ENCODE data around the gene PRDM10.

PRDM10 gene

GRCh38 chr11:129989149-129989813, 13.4 kb downstream of the PRDM10 start:
- H4K91ac ChIP-seq (ENCODE audit: low read length): no peak overlapping the region
- no peak overlapping the region for H4K8ac ChIP-seq (ENCODE audit: low read length)
- H3K36me3 ChIP-seq (ENCODE audit: control insufficient read depth in 1 of 2, insufficient read depth in 2 of 2, low read depth in 1 of 2, low read length in 2 of 2): peaks cover 4 to 6% of the 10 kb centered on the region in 2 experiments
- no peak overlapping the region for H3K18ac ChIP-seq (ENCODE audit: low read depth in 1 of 2, low read length in 2 of 2)
- no peaks in the 10 kb centered on the region for H3K27me3 ChIP-seq (ENCODE audit: control insufficient read depth in 1 of 2, insufficient read depth in 1 of 2, low read length in 2 of 2)
- H2BK15ac ChIP-seq (ENCODE audit: low read depth, poor library complexity, severe bottlenecking): no peak overlapping the region
- H3K9ac ChIP-seq (ENCODE audit: low read length): no peak overlapping the region
- peaks cover 2% of the 10 kb centered on the region for H3K4me1 ChIP-seq (ENCODE audit: control insufficient read depth, insufficient read depth, low read depth, low read length)
- H2BK5ac ChIP-seq (ENCODE audit: low read depth, low read length, poor library complexity, severe bottlenecking): no peak overlapping the region
- H3K4me3 ChIP-seq (ENCODE audit: insufficient read depth in 1 of 2, low read depth in 1 of 2, low read length in 2 of 2): no peak overlapping the region
- no peak overlapping the region for H2BK12ac ChIP-seq (ENCODE audit: low read length in 2 of 2)
- H3K79me1 ChIP-seq (replicated peaks; ENCODE audit: low read length, poor library complexity, severe bottlenecking): peaks cover 22% of the 10 kb centered on the region
- H2BK120ac ChIP-seq (ENCODE audit: low read depth, low read length): no peak overlapping the region
- no peak overlapping the region for H2AK5ac ChIP-seq (ENCODE audit: low read length, severe bottlenecking)
- H2AFZ ChIP-seq (ENCODE audit: low read depth, low read length): no peak overlapping the region
- 90% methylated on average over 3 of the region's 3 CpGs for WGBS
- DNase-seq: no peak
- no peak overlapping the region for H3K4me2 ChIP-seq (ENCODE audit: low read length, poor library complexity, severe bottlenecking)
- no peak overlapping the region for H3K14ac ChIP-seq (ENCODE audit: low read length in 2 of 2)
- H3K4ac ChIP-seq (ENCODE audit: low read depth in 1 of 2, low read length in 2 of 2): no peak overlapping the region
- H3K23ac ChIP-seq (ENCODE audit: low read length in 2 of 2): no peak overlapping the region
- H3K27ac ChIP-seq (ENCODE audit: low read length, poor library complexity, severe bottlenecking): no peak overlapping the region
- H3K9me3 ChIP-seq (ENCODE audit: control insufficient read depth, low read length): no peaks in the 10 kb centered on the region

GRCh38 chr11:129987950-129988349, 14.7 kb downstream of the PRDM10 start:
- Histone ChIP-seq H3K27me3 (ENCODE audit: control insufficient read depth in 1 of 2, insufficient read depth in 1 of 2, low read length in 2 of 2) (no peaks in the 10 kb centered on the region), H2BK15ac (ENCODE audit: low read depth, poor library complexity, severe bottlenecking) (no peak overlapping the region), H3K23ac (ENCODE audit: low read length in 2 of 2) (no peak overlapping the region), H2AFZ (ENCODE audit: low read depth, low read length) (no peak overlapping the region), H3K4me3 (ENCODE audit: insufficient read depth in 1 of 2, low read depth in 1 of 2, low read length in 2 of 2) (no peak overlapping the region), H3K79me1 (replicated peaks; ENCODE audit: low read length, poor library complexity, severe bottlenecking) (peaks cover 23% of the 10 kb centered on the region), H3K27ac (ENCODE audit: low read length, poor library complexity, severe bottlenecking) (no peak overlapping the region), H4K91ac (ENCODE audit: low read length) (no peak overlapping the region), H3K18ac (ENCODE audit: low read depth in 1 of 2, low read length in 2 of 2) (no peak overlapping the region), H3K9ac (ENCODE audit: low read length) (no peak overlapping the region), H2BK12ac (ENCODE audit: low read length in 2 of 2) (no peak overlapping the region), H2BK5ac (ENCODE audit: low read depth, low read length, poor library complexity, severe bottlenecking) (no peak overlapping the region), H2BK120ac (ENCODE audit: low read depth, low read length) (no peak overlapping the region), H3K14ac (ENCODE audit: low read length in 2 of 2) (no peak overlapping the region), H3K36me3 (ENCODE audit: control insufficient read depth in 1 of 2, insufficient read depth in 2 of 2, low read depth in 1 of 2, low read length in 2 of 2) (peaks cover 4 to 8% of the 10 kb centered on the region in 2 experiments), H3K4me2 (ENCODE audit: low read length, poor library complexity, severe bottlenecking) (no peak overlapping the region), H4K8ac (ENCODE audit: low read length) (no peak overlapping the region), H3K4me1 (ENCODE audit: control insufficient read depth, insufficient read depth, low read depth, low read length) (peaks cover 2% of the 10 kb centered on the region), H3K9me3 (ENCODE audit: control insufficient read depth, low read length) (no peaks in the 10 kb centered on the region), H3K4ac (ENCODE audit: low read depth in 1 of 2, low read length in 2 of 2) (no peak overlapping the region), H2AK5ac (ENCODE audit: low read length, severe bottlenecking) (no peak overlapping the region)
- no peak for DNase-seq
- no CpG with 5 or more reads among the region's 3 CpGs for WGBS

GRCh38 chr11:129985823-129986222, 16.8 kb downstream of the PRDM10 start:
- 92% methylated on average over 3 of the region's 3 CpGs for WGBS
- H3K27ac ChIP-seq (ENCODE audit: low read length, poor library complexity, severe bottlenecking): no peak overlapping the region
- H2AFZ ChIP-seq (ENCODE audit: low read depth, low read length): no peak overlapping the region
- no peak for DNase-seq
- no peak overlapping the region for H4K91ac ChIP-seq (ENCODE audit: low read length)
- peaks cover 4 to 8% of the 10 kb centered on the region in 2 experiments for H3K36me3 ChIP-seq (ENCODE audit: control insufficient read depth in 1 of 2, insufficient read depth in 2 of 2, low read depth in 1 of 2, low read length in 2 of 2)
- no peaks in the 10 kb centered on the region for H3K9me3 ChIP-seq (ENCODE audit: control insufficient read depth, low read length)
- no peak overlapping the region for H2BK5ac ChIP-seq (ENCODE audit: low read depth, low read length, poor library complexity, severe bottlenecking)
- H3K18ac ChIP-seq (ENCODE audit: low read depth in 1 of 2, low read length in 2 of 2): no peak overlapping the region
- H3K79me1 ChIP-seq (replicated peaks; ENCODE audit: low read length, poor library complexity, severe bottlenecking): peaks cover 25% of the 10 kb centered on the region
- no peak overlapping the region for H3K4me3 ChIP-seq (ENCODE audit: insufficient read depth in 1 of 2, low read depth in 1 of 2, low read length in 2 of 2)
- no peak overlapping the region for H2BK15ac ChIP-seq (ENCODE audit: low read depth, poor library complexity, severe bottlenecking)
- H3K27me3 ChIP-seq (ENCODE audit: control insufficient read depth in 1 of 2, insufficient read depth in 1 of 2, low read length in 2 of 2): no peaks in the 10 kb centered on the region
- no peaks in the 10 kb centered on the region for H3K4me1 ChIP-seq (ENCODE audit: control insufficient read depth, insufficient read depth, low read depth, low read length)
- H2AK5ac ChIP-seq (ENCODE audit: low read length, severe bottlenecking): no peak overlapping the region
- H3K9ac ChIP-seq (ENCODE audit: low read length): no peak overlapping the region
- no peak overlapping the region for H2BK12ac ChIP-seq (ENCODE audit: low read length in 2 of 2)
- H2BK120ac ChIP-seq (ENCODE audit: low read depth, low read length): no peak overlapping the region
- no peak overlapping the region for H3K4me2 ChIP-seq (ENCODE audit: low read length, poor library complexity, severe bottlenecking)
- no peak overlapping the region for H3K14ac ChIP-seq (ENCODE audit: low read length in 2 of 2)
- H3K23ac ChIP-seq (ENCODE audit: low read length in 2 of 2): no peak overlapping the region
- no peak overlapping the region for H3K4ac ChIP-seq (ENCODE audit: low read depth in 1 of 2, low read length in 2 of 2)
- H4K8ac ChIP-seq (ENCODE audit: low read length): no peak overlapping the region

- no peak overlapping the region for H2BK12ac ChIP-seq (ENCODE audit: low read length in 2 of 2)
- H2AK5ac ChIP-seq (ENCODE audit: low read length, severe bottlenecking): no peak overlapping the region
- no peaks in the 10 kb centered on the region for H3K9me3 ChIP-seq (ENCODE audit: control insufficient read depth, low read length)
- DNase-seq: no peak
- peaks cover 3% of the 10 kb centered on the region for H3K4me1 ChIP-seq (ENCODE audit: control insufficient read depth, insufficient read depth, low read depth, low read length)
- no peak overlapping the region for H3K14ac ChIP-seq (ENCODE audit: low read length in 2 of 2)
- peaks cover 34% of the 10 kb centered on the region for H3K79me1 ChIP-seq (replicated peaks; ENCODE audit: low read length, poor library complexity, severe bottlenecking)
- H3K4ac ChIP-seq (ENCODE audit: low read depth in 1 of 2, low read length in 2 of 2): no peak overlapping the region
- no peak overlapping the region for H3K4me2 ChIP-seq (ENCODE audit: low read length, poor library complexity, severe bottlenecking)
- H4K8ac ChIP-seq (ENCODE audit: low read length): no peak overlapping the region
- no peak overlapping the region for H4K91ac ChIP-seq (ENCODE audit: low read length)
- no peaks in the 10 kb centered on the region for H3K27me3 ChIP-seq (ENCODE audit: control insufficient read depth in 1 of 2, insufficient read depth in 1 of 2, low read length in 2 of 2)
- H3K23ac ChIP-seq (ENCODE audit: low read length in 2 of 2): no peak overlapping the region
- no peak overlapping the region for H2BK5ac ChIP-seq (ENCODE audit: low read depth, low read length, poor library complexity, severe bottlenecking)
- no peak overlapping the region for H3K4me3 ChIP-seq (ENCODE audit: insufficient read depth in 1 of 2, low read depth in 1 of 2, low read length in 2 of 2)
- no peak overlapping the region for H3K18ac ChIP-seq (ENCODE audit: low read depth in 1 of 2, low read length in 2 of 2)
- WGBS: 99% methylated on average over 8 of the region's 8 CpGs
- no peak overlapping the region for H2AFZ ChIP-seq (ENCODE audit: low read depth, low read length)
- H2BK15ac ChIP-seq (ENCODE audit: low read depth, poor library complexity, severe bottlenecking): no peak overlapping the region
- H3K36me3 ChIP-seq (ENCODE audit: control insufficient read depth in 1 of 2, insufficient read depth in 2 of 2, low read depth in 1 of 2, low read length in 2 of 2): peaks cover 4 to 14% of the 10 kb centered on the region in 2 experiments
- no peak overlapping the region for H2BK120ac ChIP-seq (ENCODE audit: low read depth, low read length)
- no peak overlapping the region for H3K27ac ChIP-seq (ENCODE audit: low read length, poor library complexity, severe bottlenecking)
- H3K9ac ChIP-seq (ENCODE audit: low read length): no peak overlapping the region
Measured at GRCh38 chr11:129980086-129980485, 22.5 kb downstream of the PRDM10 start.

All from mesenchymal stem cell (in vitro differentiated cells and primary cell).